ENCODE measurements around the gene ZNF263. TPM values are rescaled to one million over a fixed set of nuclear protein-coding genes. Genes with fewer than 3 reads are reported as not detected.
A peak's percentile ranks its signal among the peaks of the same experiment; 100 is the strongest.
"Not testable (repeated sequence)": the region's sequence is repeated elsewhere in the genome, so short reads cannot be mapped to it uniquely, and the experiment has no call there.

Gene ZNF263
- total RNA-seq, 1 donor from 2014 or later, result 59.4 TPM

GRCh38 chr16:3268294-3268693 is 15.0 kb upstream of the ZNF263 start:
- DNase-seq, result no peak

- not testable (repeated sequence) for DNase-seq
Observed at GRCh38 chr16:3270718-3271117, 12.6 kb upstream of the ZNF263 start.

DNA sequence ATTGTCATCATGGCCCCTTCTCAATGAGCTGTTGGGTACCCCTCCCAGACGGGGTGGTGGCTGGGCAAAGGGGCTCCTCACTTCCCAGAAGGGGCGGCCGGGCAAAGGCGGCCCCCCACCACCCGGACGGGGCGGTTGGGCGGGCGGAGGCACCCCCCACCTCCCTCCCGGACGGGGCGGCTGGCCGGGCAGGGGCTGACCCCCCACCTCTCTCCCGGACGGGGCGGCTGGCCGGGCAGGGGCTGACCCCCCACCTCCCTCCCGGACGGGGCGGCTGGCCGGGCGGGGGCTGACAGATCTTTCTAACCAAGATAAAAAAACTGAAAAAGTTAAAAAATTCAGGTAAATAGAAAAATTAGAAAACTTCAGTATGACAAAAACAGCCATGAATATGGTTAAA is 12.0 kb upstream of the ZNF263 start:
- DNase-seq, result not testable (repeated sequence)

DNA sequence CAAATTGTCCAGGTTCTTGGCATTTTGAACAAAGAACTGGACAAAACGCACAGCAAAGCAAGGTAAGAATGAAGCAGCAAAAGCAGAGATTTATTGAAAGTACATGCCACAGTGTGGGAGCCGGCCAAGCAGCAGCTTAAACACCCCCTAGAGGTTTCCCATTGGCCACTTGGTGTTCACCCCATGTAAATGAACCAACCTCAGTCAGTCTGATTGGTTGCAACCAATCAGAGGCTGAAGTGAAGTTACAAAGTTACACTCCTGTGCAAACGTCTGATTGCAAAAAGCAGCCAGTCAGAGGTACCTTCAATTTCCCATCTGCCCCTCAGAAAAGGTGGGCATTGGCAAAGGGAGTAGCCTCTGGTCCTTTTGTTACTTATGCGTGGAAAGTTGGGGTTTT is 8.8 kb upstream of the ZNF263 start:
- DNase-seq, result no peak

DNA sequence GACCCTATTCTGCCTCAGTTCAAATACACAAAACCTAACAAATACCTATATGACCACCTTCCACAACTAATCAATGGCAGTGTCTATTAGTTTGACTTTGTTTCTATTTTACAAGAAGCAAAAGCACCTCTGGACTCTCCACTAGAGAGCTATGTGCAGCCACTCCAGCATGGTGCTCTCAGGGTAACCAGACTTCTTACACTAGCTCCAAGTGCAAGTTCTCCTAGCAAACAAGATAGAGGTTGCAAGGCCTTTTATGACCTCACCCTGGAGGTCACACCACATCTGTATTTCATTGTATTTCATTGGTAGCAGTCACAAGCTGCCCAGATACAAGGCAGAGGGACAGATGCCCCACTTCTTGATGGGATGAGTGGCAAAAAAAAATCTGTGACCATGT is 8.3 kb upstream of the ZNF263 start:
- no peak for DNase-seq

- no peak for DNase-seq
Observed at GRCh38 chr16:3276679-3277078, 6.6 kb upstream of the ZNF263 start.

- no peak for DNase-seq
Observed at GRCh38 chr16:3281222-3281820, 2.0 kb upstream of the ZNF263 start.

- DNase-seq, result peak; percentile 82
Observed at GRCh38 chr16:3282103-3282729, 1.1 kb upstream of the ZNF263 start.

DNA sequence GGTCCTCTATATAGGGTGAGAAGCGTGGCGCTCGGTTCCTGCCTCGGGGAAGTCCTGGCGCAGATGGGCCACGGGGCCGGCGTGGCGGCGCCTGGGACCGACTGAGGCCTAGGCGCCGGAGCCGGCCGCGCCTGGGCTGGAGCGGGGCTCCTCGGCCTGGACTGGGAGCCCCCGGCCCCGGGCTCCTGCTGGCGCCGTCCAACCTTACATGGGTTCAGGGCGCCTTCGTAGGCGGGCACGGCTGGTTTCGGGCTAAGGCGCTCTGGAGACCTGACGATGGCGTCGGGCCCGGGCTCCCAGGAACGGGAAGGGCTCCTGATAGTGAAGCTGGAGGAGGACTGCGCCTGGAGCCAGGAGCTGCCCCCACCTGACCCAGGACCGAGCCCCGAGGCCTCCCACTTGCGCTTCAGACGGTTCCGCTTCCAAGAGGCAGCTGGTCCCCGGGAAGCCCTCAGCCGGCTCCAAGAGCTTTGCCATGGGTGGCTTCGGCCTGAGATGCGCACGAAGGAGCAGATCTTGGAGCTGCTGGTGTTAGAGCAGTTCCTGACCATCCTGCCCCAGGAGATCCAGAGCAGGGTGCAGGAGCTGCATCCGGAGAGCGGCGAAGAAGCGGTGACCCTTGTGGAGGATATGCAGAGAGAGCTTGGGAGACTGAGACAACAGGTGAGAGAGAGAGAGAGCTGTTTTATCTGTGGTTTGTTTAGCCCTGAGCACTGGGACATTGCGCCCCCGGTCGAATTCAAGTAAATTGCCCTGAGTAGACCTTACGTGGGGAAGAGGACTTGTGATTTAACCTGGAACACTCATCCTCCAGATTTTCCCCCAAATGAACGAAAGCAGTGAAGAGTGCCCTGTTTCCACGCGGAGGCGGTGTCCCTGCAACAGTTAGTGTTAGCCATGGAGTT is 504 bp downstream of the ZNF263 start:
- DNase-seq, result peak; percentile 7

DNA sequence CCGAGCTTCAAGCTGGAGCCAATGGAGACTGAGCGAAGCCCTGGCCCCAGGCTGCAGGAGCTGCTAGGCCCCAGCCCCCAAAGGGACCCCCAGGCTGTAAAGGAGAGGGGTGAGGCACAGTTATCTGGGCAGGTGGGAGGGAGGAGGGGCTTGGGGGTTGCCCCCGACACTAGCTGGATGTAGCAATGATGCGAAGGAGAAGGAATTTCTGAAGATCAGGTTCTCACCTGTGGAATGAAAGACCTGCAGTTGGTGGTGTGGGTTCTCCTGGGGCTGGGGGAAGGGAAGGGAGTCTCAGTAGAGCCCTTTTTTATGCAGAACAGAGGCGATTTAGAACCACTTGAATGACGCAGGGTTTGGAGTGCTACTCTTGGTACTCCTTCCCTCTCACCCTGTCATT is 1.8 kb downstream of the ZNF263 start:
- no peak for DNase-seq

- DNase-seq, result no peak
Observed at GRCh38 chr16:3289998-3290673, 6.8 kb downstream of the ZNF263 start.

- DNase-seq, result no peak
Observed at GRCh38 chr16:3292604-3293003, 9.3 kb downstream of the ZNF263 start.

DNA sequence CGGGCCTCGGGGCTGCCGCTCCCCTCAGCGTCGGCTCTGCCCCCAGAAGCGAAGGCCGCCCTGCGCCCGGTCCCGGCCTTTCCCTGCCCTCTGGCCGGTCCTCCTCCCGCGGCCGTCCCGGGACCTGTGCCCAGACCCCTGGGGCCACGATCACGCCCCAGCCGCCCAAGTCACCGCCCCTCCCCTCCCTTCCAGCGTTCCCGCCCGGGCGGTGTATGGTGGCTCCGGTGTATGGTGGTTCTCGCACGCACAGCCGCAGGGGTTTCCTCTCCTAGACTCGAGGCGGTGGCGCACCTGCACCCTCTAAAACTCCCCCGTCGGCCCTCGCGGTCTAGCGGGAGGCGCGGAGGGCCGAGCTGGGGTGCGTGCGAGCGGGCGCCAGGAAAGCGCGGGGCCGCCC is 11.9 kb downstream of the ZNF263 start:
- DNase-seq, result no peak

GRCh38 chr16:3295783-3296182 is 12.5 kb downstream of the ZNF263 start:
- no peak for DNase-seq

DNA sequence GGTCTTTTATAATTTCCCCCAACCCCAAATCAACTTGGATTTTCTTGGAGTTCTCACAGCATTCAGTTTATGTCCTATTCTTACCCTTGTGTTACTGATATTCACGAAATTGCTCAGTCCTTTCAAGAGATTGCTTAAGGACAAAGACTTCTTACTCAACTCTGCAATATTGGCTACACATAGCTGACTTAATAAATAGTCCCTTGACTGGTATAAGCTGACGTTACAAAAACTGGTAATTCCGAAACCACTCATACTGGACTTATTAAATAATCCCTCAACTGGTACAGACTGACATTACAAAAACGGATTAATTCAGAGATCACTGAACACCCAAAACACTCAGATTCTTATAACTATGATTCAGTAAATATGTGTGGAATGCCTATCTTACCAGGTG is 21.1 kb downstream of the ZNF263 start:
- DNase-seq, result no peak

DNA sequence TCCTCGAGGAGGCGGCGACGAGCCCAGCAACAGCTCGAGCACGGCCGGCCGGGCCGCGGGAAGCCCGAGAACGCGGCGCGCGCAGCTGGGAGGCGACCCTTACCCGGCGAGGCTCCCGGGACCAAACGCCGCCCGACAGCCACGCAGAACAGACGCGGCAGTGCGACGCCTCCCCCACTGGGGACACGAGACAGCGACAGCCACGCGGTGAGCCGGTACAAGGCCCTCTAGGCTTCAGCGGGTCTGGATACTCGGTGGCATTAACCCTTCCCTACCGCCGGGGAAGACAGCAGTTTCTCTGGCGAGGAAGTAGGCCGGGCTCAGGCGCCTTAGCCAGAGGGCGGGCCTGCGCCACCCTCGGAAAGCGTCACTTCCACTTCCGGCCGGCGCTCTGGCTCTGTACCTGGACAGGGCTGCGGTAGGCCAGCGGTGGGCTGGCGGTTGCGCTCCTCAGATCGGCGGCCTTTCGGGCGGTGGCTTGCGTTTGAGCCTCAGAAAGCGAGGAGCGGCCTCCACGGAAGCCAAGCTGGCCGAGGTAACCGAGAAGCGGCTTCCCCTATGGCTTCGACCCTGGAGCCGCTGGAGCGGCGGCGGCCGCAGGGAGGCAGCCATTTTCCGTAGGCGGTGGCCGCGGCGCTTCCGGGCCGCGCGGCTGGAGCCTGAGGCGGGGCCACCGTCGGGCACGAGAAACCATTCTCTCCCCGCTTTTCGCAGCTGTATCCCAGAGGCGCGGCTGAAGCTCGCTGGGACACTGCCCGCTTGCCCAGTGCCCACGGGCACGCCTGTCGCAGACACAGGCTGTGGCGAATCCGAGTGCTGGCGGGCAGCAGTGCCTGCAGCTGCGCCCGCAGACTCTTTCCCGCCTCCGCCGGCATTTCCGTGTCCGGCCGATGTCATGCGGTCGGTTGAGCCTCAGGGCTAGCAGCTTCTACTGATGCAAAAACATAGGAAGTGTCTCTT is 22.1 kb downstream of the ZNF263 start, which contains the start of the genes TIGD7 and ZNF75A:
TSS of gene TIGD7 (minus strand) at position 322 of the 960 bp plus-strand sequence. CDS start 4,816 bp downstream, outside the sequence.
TSS of gene ZNF75A (plus strand) at position 389 of the 960 bp plus-strand sequence. CDS start 2,932 bp downstream, outside the sequence.
- DNase-seq, result peak; percentile 94

DNA sequence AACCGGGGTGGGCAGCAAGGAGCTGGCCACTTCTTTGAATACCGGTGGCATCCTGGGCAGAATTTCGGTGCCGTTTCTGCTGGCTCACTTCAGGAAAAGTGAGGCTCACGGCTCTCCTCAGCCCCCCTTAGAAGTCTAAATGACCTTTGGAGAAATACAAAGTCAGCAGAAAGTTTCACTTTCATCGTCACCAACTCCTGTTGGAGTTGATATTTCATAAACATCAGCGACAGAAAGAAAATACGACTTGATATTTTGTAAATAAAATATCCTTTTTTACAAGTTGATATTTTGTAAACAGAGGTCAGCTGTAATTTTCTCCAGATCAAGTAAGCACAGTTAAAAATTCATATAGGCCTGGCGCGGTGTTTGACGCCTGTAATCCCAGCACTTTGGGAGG is 22.8 kb downstream of the ZNF263 start:
- DNase-seq, result no peak

GRCh38 chr16:3311496-3311895 is 28.2 kb downstream of the ZNF263 start:
- no peak for DNase-seq

- peak; percentile 28 for DNase-seq
Observed at GRCh38 chr16:3317315-3317999, 34.2 kb downstream of the ZNF263 start.

DNA sequence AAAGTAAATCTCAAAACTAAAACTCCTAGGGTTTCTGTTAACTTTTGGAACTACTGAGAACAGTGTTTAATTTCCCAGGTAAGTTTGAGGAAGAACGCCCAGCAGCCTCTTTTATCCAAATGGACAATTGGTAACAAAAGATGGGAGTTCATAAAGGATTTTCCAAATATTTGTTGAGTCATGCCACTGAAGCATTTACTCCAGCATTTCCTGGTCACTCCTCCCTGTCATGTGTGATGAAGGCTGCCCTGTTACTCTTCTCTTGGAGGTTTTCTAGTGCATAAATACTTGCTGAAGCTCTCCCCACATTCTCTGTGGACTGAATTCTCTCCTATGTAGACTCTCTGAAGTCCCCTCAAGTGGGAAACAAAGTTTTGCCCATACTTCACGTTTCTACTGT is 38.5 kb downstream of the ZNF263 start:
- DNase-seq, result no peak

DNA sequence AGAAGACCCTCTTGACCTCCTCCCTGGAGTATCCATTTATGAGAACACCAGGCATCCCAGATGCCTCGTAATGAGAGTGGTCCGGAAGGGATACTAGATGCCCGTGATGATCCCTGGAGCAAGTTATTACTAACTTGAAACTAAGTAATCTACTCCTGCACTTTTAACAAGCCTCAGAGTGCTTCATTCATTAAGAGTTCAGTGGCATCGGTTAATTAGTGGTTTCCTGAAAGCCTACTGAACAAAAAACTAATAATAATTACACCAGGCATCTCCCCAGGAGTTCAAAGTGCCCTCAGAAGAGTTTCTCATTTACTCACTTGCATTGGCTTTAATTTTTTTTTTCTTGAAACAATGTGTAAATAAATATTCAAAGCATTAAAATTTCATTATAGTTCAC is 44.2 kb downstream of the ZNF263 start:
- no peak for DNase-seq

All from dermis blood vessel endothelial cell (primary cell).